Fibroblast of lung (primary cell): Measurements from ENCODE around the gene PCED1A. TPM values are rescaled to one million over a fixed set of nuclear protein-coding genes. Genes with fewer than 3 reads are reported as not detected.

ENCODE experiments used
- DNase-seq, 2 donors: peaks; one replicate each; pipeline versions ENCODE4 v3.0.0 to v3.0.0-alpha.2; 2010; ENCODE audit warnings: low read depth in 2 of 2
- H2AFZ ChIP-seq: 2 replicates; pipeline ENCODE4 v1.5.1; 2012; ENCODE audit warnings: low read length, control low read depth, inconsistent platforms
- H3K27ac ChIP-seq: 2 replicates; pipeline ENCODE4 v1.5.1; 2011; ENCODE audit warnings: low read length, control low read depth; ENCODE audit not compliant: insufficient read depth
- H3K27me3 ChIP-seq: 2 replicates; pipeline ENCODE4 v1.5.1; 2011; ENCODE audit warnings: mild to moderate bottlenecking, low read length; ENCODE audit not compliant: control insufficient read depth, insufficient read depth
- H3K36me3 ChIP-seq: 2 replicates; pipeline ENCODE4 v1.5.1; 2011; ENCODE audit warnings: low read length; ENCODE audit not compliant: control insufficient read depth, insufficient read depth
- H3K4me1 ChIP-seq: 2 replicates; pipeline ENCODE4 v1.5.1; 2011; ENCODE audit warnings: low read length; ENCODE audit not compliant: control insufficient read depth, insufficient read depth; ENCODE audit errors: extremely low read depth
- H3K4me2 ChIP-seq: 2 replicates; pipeline ENCODE4 v1.5.1; 2011; ENCODE audit warnings: low read length, control low read depth; ENCODE audit not compliant: insufficient read depth; ENCODE audit errors: extremely low read depth
- H3K4me3 ChIP-seq, 4 experiments: fragments of 200-600 bp in 1 of 4; sonication (generic) in 1 of 4; replicated peaks in 1 of 4; 2 replicates each; pipeline ENCODE4 v1.5.1; 2011 to 2016; ENCODE audit warnings: low read length in 4 of 4, low read depth in 3 of 4, mild to moderate bottlenecking in 3 of 4, control low read depth in 2 of 4, inconsistent platforms in 1 of 4, mixed read lengths in 1 of 4; ENCODE audit not compliant: insufficient read depth in 1 of 4; ENCODE audit errors: control extremely low read depth in 1 of 4
- H3K79me2 ChIP-seq: 2 replicates; pipeline ENCODE4 v1.5.1; 2012; ENCODE audit warnings: mild to moderate bottlenecking, low read length, inconsistent platforms; ENCODE audit not compliant: control insufficient read depth, insufficient read depth
- H3K9ac ChIP-seq: 2 replicates; pipeline ENCODE4 v1.5.1; 2011; ENCODE audit warnings: mild to moderate bottlenecking, low read length, control low read depth; ENCODE audit not compliant: insufficient read depth
- H3K9me3 ChIP-seq: 2 replicates; pipeline ENCODE4 v1.5.1; 2012; ENCODE audit warnings: low read depth, low read length; ENCODE audit not compliant: control insufficient read depth, insufficient read depth
- H4K20me1 ChIP-seq: 2 replicates; pipeline ENCODE4 v1.5.1; 2011; ENCODE audit warnings: low read length; ENCODE audit not compliant: control insufficient read depth, insufficient read depth; ENCODE audit errors: extremely low read depth
- CTCF ChIP-seq, 2 donors: IDR thresholded peaks in 1 of 2; conservative IDR thresholded peaks in 1 of 2; 1 replicate in 1 of 2; 2 replicates in 1 of 2; pipeline ENCODE4 v1.5.1; 2011 to 2012; ENCODE audit warnings: low read length in 2 of 2, control low read depth in 1 of 2, inconsistent platforms in 1 of 2, low read depth in 1 of 2, mild to moderate bottlenecking in 1 of 2
- EZH2 ChIP-seq: IDR thresholded peaks from 2 replicates; pipeline ENCODE4 v1.5.1; 2012; ENCODE audit warnings: low read length, control low read depth, mild to moderate bottlenecking; ENCODE audit errors: missing control alignments
- polyA plus RNA-seq, 2 donors: library from polyadenylated mRNA; depleted of rRNA in 1 of 2; stranded (reverse) in 1 of 2; unstranded in 1 of 2; fragments of >200 nt; gene quantifications; 2 replicates each; pipeline ENCODE4 v1.2.1, GENCODE V29; 2011 to 2012; ENCODE audit warnings: missing spikeins in 1 of 2
- total RNA-seq: library from RNA; depleted of rRNA; stranded (reverse); fragments of >200 nt; gene quantifications from 2 replicates; pipeline ENCODE4 v1.2.1, GENCODE V29; 2014

Gene PCED1A
- total and polyA plus RNA-seq, 2 donors (not counting 1 experiment from before 2014, with no cell fraction given): 16.4 to 26.4 TPM

DNA sequence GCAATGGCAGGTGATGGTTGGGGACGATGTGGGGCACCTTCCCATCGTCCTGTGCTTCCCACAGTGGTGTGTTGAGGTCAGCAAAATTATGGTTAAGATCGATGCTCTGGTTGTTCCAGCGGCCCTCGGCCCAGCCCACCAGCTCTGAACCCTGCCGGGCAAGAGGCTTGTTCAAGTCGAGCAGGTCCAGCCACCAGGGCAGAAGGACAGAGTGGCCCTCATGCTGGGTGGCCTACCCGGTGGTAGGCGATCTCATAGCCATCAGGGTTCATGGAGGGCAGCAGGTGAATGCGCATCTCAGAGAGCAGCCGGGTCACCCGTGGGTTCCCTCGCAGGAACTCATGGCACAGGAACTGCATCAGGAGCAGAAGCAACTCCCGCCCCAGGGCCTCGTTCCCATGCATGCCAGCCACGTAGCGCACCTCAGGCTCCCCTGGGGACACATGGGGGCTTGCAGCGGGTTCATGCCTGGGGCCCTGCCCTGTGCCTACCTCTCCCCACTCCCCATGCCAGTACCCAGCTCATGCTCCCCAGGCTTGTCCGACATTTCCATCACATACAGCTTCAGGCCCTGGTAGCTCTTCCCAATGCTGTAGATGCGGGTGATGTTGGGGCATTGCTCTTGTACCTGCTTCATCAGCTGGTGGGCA, 44.3 kb downstream of the PCED1A start:
- H3K4me1 ChIP-seq: peaks cover 2% of the 10 kb centered on the region
- no peak overlapping the region for H3K4me2 ChIP-seq
- no peak for DNase-seq
- no peak overlapping the region for H3K27ac ChIP-seq
- no peak overlapping the region for H3K9ac ChIP-seq
- TF ChIP-seq CTCF (conservative IDR thresholded peaks at IDR 0.05 in 1 of 2, IDR thresholded peaks at IDR 0.05 in 1 of 2; ENCODE audit: low read depth in 1 of 2, low read length in 2 of 2): no peak
- TF ChIP-seq EZH2: no peak
- H4K20me1 ChIP-seq: no peaks in the 10 kb centered on the region
- H2AFZ ChIP-seq: no peak overlapping the region
- H3K27me3 ChIP-seq: peaks cover 32% of the 10 kb centered on the region
- H3K4me3 ChIP-seq: no peak overlapping the region
- no peaks in the 10 kb centered on the region for H3K36me3 ChIP-seq
- H3K9me3 ChIP-seq: no peaks in the 10 kb centered on the region
- H3K79me2 ChIP-seq: no peaks in the 10 kb centered on the region

- TF ChIP-seq EZH2: no peak
- no peak for TF ChIP-seq CTCF (conservative IDR thresholded peaks at IDR 0.05 in 1 of 2, IDR thresholded peaks at IDR 0.05 in 1 of 2; ENCODE audit: low read depth in 1 of 2, low read length in 2 of 2)
- no peak overlapping the region for H2AFZ ChIP-seq
- H3K4me1 ChIP-seq: peaks cover 2% of the 10 kb centered on the region
- H3K36me3 ChIP-seq: no peaks in the 10 kb centered on the region
- no peaks in the 10 kb centered on the region for H3K79me2 ChIP-seq
- no peak overlapping the region for H3K4me2 ChIP-seq
- no peak overlapping the region for H3K4me3 ChIP-seq
- no peak for DNase-seq
- H3K27me3 ChIP-seq: peaks cover 27% of the 10 kb centered on the region
- H3K9ac ChIP-seq: no peak overlapping the region
- H4K20me1 ChIP-seq: no peaks in the 10 kb centered on the region
- H3K9me3 ChIP-seq: no peaks in the 10 kb centered on the region
- no peak overlapping the region for H3K27ac ChIP-seq
Measured at GRCh38 chr20:2795451-2795850, 45.0 kb downstream of the PCED1A start.

DNA sequence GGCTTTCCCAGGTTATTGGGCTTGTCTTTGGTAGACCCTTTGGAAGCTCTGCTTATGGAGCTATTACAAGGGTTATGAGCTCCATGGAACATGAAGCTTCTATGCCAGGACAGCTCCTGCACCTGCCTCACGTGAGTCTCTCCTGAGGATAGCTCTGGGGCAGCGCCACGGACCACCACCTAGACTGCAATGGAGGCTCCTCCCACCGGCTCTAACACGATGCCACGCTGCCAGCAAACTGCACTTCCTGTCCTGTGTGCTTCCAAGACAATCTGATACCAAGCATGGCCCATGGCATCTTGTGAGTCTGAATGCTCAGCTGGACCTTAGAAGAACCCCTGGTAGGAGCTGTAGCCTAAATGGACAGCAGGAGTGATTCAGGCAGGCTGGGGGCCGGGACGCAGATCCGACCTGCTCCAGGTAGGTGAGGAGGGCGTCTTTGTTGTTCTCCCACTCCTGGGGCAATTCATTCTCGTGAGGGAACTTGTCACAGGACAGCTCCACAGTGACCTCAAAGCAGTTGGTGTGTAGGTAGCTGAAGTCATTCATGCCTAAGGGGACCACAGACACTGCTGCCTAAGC, 45.5 kb downstream of the PCED1A start:
- Histone ChIP-seq H3K27ac (no peak overlapping the region), H3K9me3 (no peaks in the 10 kb centered on the region), H4K20me1 (no peaks in the 10 kb centered on the region), H3K4me2 (no peak overlapping the region), H3K36me3 (no peaks in the 10 kb centered on the region), H3K4me1 (peaks cover under 1% of the 10 kb centered on the region), H2AFZ (no peak overlapping the region), H3K9ac (no peak overlapping the region), H3K79me2 (no peaks in the 10 kb centered on the region), H3K27me3 (peaks cover 22% of the 10 kb centered on the region), H3K4me3 (no peak overlapping the region)
- DNase-seq: no peak
- TF ChIP-seq EZH2 (no peak), CTCF (conservative IDR thresholded peaks at IDR 0.05 in 1 of 2, IDR thresholded peaks at IDR 0.05 in 1 of 2; ENCODE audit: low read depth in 1 of 2, low read length in 2 of 2) (no peak)
